Inflammatory macrophage treated with lipopolysaccharide for 1 hour (primary cell): ENCODE data around the gene LCE1E.

Experiments used
- DNase-seq, 2 donors: peaks; one replicate each; pipeline ENCODE4 v3.0.0-alpha.2; 2020 to 2022

LCE1E gene

GRCh38 chr1:152783095-152783494 lies 3.0 kb upstream of the LCE1E start:
- DNase-seq, result no peak

- no peak for DNase-seq
These were observed 9.6 kb downstream of the LCE1E start for GRCh38 chr1:152795686-152796085.

- DNase-seq, result no peak
These were observed 10.4 kb downstream of the LCE1E start, which contains the start of gene LCE1D for GRCh38 chr1:152796421-152796820. Gene LCE1D (plus strand): TSS chr1:152796721. CDS start chr1:152797795, 1,074 bp downstream.

GRCh38 chr1:152801333-152801732 lies 15.3 kb downstream of the LCE1E start:
- DNase-seq, result no peak

- no peak for DNase-seq
These were observed 20.5 kb downstream of the LCE1E start, which contains the start of gene LCE1C for GRCh38 chr1:152806576-152806975. Gene LCE1C (minus strand): TSS chr1:152806651. CDS start chr1:152805478, 1,173 bp downstream.

- DNase-seq, result no peak
These were observed 25.0 kb downstream of the LCE1E start for GRCh38 chr1:152811050-152811449.

GRCh38 chr1:152811671-152812070 lies 25.6 kb downstream of the LCE1E start, which contains the start of gene LCE1B:
Gene LCE1B (plus strand): TSS chr1:152811971. CDS start chr1:152812447, 476 bp downstream.
- DNase-seq, result no peak

- no peak for DNase-seq
These were observed 31.3 kb downstream of the LCE1E start for GRCh38 chr1:152817309-152817708.

- DNase-seq, result no peak
These were observed 37.2 kb downstream of the LCE1E start for GRCh38 chr1:152823294-152823693.

- no peak for DNase-seq
These were observed 38.9 kb downstream of the LCE1E start for GRCh38 chr1:152824964-152825363.

GRCh38 chr1:152827173-152827572 lies 41.1 kb downstream of the LCE1E start, which contains the start of gene LCE1A:
Gene LCE1A (plus strand): TSS chr1:152827473. CDS start chr1:152827473, 0 bp downstream.
- no peak for DNase-seq

- no peak for DNase-seq
These were observed 50.8 kb downstream of the LCE1E start for GRCh38 chr1:152836870-152837269.
